NCI-H524 (cell line): ENCODE results near the gene CHRNB4.
"Not testable (repeated sequence)": the region's sequence is repeated elsewhere in the genome, so short reads cannot be mapped to it uniquely, and the experiment has no call there.

Source experiments
- DNase-seq, 2 experiments: peaks; one replicate each; lab custom pipeline; 2025; lab: John Stamatoyannopoulos, UW

Gene CHRNB4

DNA sequence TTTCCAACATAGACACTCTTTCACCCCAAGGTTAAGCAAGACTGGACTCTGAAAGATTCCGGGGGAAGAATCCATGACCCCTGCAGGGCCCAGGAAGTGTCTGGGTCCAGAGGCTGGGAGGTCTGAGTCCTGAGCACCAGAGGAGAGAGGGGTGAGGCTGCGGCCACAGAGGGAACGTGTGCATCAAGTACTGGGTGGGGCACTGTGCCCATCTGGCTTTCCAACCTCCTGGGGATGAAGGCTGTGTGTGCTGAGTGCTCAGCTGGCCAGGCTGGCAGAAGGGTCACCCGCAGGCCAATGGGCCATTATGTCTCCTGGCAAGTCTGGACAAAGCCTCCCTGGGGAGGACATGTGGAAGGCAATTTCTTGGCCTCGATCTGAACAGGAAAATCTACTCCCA lies 23.5 kb downstream of the CHRNB4 start:
- peak; percentile 74 to 82 for DNase-seq

DNA sequence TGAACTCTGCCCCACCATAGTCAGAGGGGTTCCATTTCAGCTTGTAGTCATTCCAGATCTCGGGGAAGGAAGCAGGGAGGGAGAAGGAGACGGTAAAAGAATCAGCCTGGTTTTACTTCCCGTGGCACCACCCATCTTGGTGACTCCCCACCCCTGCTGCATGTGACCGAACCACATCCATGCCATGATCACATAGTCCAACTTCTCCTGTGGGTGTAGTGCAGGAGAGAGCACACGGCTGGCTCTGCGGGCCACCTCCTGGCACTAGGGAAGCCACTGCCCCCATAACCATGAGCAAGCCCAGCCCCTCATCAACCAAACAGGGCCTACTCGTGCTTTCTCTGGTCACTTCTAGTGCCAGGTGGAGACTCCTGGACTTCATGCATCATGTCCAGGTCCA lies 23.9 kb downstream of the CHRNB4 start:
- DNase-seq = no peak

DNA sequence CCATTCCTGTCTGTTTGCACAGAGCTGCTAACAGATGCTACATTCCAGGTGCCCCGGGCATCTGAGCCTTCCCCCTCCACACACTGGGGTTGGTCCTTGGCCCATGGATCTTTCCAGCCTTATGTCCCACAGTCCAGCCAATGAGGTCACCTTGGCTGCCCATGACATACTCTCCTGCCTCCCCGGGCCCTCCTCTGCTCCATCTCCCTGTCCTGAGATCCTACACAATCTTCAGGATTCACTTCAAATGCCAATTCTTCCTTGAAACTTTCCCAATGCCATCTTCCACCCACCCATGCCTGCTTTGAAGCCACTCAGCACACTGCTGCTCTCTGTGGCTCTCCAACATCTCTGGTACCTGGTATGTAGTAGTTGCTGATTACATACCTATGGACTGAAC lies 24.5 kb downstream of the CHRNB4 start:
- no peak for DNase-seq

DNA sequence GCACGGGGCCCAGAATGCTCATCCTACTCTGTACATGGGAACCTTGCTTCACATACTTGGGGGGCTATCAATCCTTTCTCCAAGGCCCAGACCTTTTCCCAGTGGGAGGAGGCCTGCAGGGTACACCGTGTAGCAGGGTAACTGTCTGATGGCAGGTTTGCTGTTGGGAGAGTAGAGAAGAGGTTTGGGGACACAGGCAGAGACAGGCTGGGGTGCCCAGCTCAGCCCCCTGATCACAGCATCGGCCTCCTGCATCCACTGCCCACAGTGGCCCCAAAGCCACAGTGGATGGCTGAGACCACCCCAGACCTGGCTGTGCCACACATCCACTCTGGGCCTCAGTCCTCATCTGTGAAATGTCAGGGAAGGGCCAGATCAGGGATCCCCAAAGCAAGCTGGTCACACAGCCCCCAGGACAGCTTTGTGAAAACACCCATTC lies 25.8 kb downstream of the CHRNB4 start:
- DNase-seq = no peak

DNA sequence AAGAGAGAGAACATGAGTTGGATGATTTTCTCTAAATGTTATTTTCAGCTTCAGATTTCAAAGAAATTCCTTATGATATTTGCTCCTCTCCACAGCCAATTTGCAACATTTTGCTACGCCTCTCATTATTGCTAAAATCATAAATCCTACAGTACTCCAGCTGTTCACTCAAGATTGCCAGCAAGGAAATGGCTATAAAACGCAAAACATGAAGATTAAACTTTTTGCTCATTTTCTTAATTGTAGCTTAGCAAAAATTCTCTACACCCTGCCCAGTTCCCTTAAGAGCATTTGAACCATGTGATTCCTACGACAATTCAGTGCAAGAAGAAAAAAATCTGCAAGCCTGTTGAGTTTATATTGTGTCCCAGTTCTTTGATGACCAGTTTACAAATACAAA lies 27.0 kb downstream of the CHRNB4 start:
- DNase-seq = no peak

DNA sequence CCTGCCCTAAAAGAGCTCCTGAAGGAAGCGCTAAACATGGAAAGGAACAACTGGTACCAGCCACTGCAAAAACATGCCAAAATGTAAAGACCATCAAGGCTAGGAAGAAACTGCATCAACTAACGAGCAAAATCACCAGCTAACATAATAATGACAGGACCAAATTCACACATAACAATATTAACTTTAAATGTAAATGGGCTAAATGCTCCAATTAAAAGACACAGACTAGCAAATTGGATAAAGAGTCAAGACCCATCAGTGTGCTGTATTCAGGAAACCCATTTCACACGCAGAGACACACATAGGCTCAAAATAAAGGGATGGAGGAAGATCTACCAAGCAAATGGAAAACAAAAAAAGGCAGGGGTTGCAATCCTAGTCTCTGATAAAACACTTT lies 31.5 kb downstream of the CHRNB4 start:
- not testable (repeated sequence) for DNase-seq

DNA sequence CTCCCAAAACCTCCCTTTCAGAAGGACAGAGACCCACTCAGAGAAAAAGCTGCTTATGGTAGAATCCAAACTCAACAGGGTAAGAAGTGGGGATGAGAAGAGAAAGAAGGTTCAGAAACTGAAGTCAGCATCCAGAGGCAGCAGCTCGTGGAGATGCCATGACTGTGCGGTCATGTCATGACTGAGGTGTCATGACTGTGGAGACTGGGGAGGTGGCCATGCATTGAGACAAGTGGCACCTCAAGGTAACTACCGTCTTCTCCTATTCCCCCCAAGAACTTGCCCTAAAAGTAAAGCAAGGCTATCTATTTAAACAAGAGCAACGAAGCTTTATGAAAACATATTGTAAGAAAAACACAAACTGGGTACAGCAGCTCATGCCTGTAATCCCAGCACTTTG lies 35.3 kb downstream of the CHRNB4 start:
- DNase-seq = no peak

DNA sequence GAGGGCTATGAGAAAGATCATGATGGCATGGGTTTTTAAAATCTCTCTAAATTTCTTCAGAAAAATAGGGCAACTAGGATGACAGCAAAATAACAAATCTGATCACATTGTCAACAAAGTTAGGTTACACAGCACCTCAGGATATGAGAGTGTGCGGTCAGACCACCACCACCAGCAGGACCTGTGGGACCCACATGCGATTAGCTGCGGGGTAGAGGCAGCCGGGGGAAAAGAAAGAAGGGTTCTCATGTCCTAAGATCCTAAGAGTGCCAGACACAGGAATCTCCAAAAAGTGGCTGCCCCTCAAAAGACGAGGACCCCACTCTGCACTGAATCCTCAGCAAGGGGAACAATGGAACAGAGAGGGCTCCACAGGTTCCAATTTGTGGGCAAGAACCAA lies 35.8 kb downstream of the CHRNB4 start:
- DNase-seq = no peak

DNA sequence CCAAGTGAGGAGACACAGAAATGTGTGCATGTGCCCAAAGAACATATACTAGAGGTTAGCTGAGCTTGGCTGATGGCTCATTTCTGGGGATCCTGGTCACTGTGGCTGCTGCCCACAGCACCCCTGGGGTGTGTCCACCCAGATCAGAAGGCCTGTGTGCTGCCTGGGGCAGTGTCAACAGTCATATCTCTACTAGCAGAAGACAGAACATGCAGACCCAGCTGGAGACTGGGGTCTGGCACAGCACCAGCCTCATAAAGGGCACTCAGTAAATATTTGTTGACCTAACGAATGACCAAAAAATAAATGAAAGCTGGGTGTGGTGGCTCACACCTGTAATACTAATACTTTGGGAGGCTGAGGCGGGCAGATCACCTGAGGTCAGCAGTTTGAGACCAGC lies 36.6 kb downstream of the CHRNB4 start:
- DNase-seq = no peak

DNA sequence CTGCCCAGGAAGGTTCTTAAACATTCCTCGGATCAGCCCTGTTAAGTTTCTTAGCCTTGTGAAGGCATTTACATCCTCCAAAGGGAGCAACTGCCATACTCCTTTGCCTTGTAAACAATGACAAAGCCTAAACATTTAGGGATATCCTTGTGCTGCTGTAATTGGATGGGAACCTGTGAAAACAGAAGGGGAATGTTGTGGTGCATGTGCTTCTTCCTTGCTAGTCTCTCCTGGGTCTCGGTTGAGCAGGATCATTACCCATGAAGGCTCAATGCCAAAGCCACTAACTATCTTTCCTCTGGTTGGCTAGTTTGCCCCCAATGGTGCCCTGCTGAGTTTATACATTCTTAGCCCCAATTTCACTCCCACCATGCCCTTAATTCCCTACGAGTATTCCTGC lies 37.5 kb downstream of the CHRNB4 start:
- DNase-seq = no peak

DNA sequence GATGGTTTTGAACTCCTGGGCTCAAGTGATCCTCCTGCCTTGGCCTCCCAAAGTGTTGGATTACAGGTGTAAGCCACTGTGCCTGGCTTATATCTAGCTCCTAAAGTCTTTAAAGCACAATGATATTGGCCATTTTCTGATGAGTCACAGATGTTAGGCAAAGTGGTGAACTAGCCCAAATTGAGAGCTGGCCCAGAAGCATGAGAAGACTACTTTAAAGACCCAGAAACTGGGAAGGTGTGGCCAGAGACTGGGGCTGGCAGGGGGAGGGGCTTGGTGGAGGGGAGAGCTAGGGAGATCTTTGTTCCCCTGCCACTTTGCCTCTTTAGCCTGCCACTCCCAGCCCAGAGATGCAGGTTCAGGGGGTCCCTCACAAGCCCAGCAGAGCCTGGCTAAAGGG lies 41.8 kb downstream of the CHRNB4 start:
- DNase-seq = no peak

DNA sequence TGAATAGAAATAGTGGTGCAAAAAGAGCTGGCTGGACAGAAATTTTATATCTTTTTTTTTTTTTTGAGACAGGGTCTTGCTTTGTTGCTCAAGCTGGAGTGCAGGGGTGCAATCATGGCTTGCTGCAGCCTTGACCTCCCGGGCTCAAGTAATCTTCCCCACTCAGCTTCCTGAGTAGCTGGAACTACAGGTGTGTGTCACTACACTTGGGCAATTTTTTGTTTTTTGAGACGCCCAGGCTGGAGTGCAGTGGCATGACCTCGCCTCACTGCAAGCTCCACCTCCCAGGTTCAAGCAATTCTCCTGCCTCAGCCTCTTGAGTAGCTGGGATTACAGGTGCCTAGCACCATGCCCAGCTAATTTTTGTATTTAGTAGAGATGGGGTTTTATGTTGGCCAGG lies 42.7 kb downstream of the CHRNB4 start:
- no peak for DNase-seq

DNA sequence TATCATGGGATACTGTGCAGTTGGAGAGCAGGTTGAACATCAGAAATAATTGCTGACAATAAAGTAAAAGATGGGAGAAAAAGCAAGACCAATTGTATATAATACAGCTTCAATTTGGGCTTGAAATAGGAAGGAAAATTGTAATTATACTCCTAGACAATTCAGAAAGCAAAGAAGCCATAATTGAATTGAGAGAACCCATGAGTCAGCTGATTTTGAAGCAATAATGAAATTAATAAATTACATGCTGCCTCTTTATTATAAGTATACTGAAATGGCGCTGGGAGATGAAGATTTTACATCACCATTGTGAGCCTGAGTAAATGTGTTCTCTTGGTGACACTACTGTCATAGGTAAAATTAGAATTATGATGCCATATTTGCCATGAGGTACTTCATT lies 43.4 kb downstream of the CHRNB4 start:
- no peak for DNase-seq

DNA sequence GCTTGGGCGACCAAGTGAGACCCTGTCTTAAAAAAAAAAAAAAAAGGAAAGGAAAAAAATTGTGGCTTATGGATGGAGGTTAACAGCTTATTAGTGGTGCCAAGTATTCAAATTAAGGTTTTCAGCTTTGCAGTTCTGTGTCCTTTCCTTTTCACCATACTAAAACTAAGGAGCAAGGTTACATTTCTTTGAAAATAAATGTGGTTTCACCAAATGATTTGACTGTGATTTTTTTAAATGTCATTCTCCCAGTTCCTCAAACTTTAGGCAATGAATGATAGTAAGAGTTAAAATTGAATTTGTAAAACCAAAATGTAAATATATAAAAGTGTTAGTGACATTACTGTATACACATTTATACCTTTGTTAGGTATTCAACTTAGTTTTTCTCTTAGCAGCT lies 66.1 kb downstream of the CHRNB4 start:
- DNase-seq = no peak
